Lower lobe of right lung (tissue), 2 donors: Measurements from ENCODE around the gene LRRC4C. TPM values are rescaled to one million over a fixed set of nuclear protein-coding genes. Genes with fewer than 3 reads are reported as not detected.

Experiments used
- ATAC-seq, 2 donors: fragments of 200-7000 bp; cut with Tn5 transposase; one replicate each; pipeline ENCODE4 v1.9.1; 2020 to 2022; ENCODE audit warnings: mild to moderate bottlenecking in 2 of 2, moderate library complexity in 2 of 2
- DNase-seq: peaks from one replicate; pipeline ENCODE4 v3.0.0-alpha.2; 2020
- H3K27ac ChIP-seq: fragments of 200-600 bp; one replicate; pipeline ENCODE4 v1.8.0; 2022
- H3K27me3 ChIP-seq: fragments of 200-600 bp; one replicate; pipeline ENCODE4 v1.8.0; 2022; ENCODE audit warnings: low read depth
- H3K36me3 ChIP-seq: fragments of 200-600 bp; one replicate; pipeline ENCODE4 v1.8.0; 2022; ENCODE audit warnings: mild to moderate bottlenecking
- H3K4me1 ChIP-seq: fragments of 200-600 bp; one replicate; pipeline ENCODE4 v1.8.0; 2022
- H3K4me3 ChIP-seq: fragments of 200-600 bp; one replicate; pipeline ENCODE4 v1.8.0; 2022; ENCODE audit warnings: mild to moderate bottlenecking
- H3K9me3 ChIP-seq: fragments of 200-600 bp; one replicate; pipeline ENCODE4 v1.8.0; 2022
- CTCF ChIP-seq: fragments of 200-600 bp; IDR thresholded peaks from one replicate; pipeline ENCODE4 v1.8.0; 2022; ENCODE audit warnings: antibody characterized with exemption, mild to moderate bottlenecking
- intact Hi-C: fragments of 100-400 bp; cut with DNase I; formaldehyde crosslinking; loops from one replicate; pipeline ENCODE4 v1.11.0; 2022
- total RNA-seq: library from RNA; stranded (reverse); fragmentation: NEBNext Ultra II Directional; extraction: Animal tissue kit (Norgen Biotek cat#: 25700); gene quantifications from one replicate; pipeline ENCODE4 v1.2.1, GENCODE V29; 2021
- donor health status: DM: no; HTN: yes; CAD: no; lungs with severe emphysema.

LRRC4C gene
- total RNA-seq, 1 donor from 2014 or later, result 0.86 TPM

GRCh38 chr11:40376331-40376730 lies 1083.1 kb downstream of the LRRC4C start:
- Histone ChIP-seq H3K9me3 (no peaks in the 10 kb centered on the region), H3K4me3 (no peak overlapping the region), H3K4me1 (no peaks in the 10 kb centered on the region), H3K27me3 (no peaks in the 10 kb centered on the region), H3K27ac (no peak overlapping the region), H3K36me3 (no peaks in the 10 kb centered on the region)
- ATAC-seq (no peak), DNase-seq (no peak)
- TF ChIP-seq CTCF, result no peak
- intact Hi-C loops, result no loop called here

- no peak for ATAC-seq
- intact Hi-C loops, result no loop called here
Measured at GRCh38 chr11:40370821-40371616, 1088.4 kb downstream of the LRRC4C start.

GRCh38 chr11:40360206-40360798 lies 1099.2 kb downstream of the LRRC4C start:
- no peak overlapping the region for H3K27ac ChIP-seq
- no peaks in the 10 kb centered on the region for H3K27me3 ChIP-seq
- no peaks in the 10 kb centered on the region for H3K4me1 ChIP-seq
- H3K4me3 ChIP-seq, result no peak overlapping the region
- no peaks in the 10 kb centered on the region for H3K36me3 ChIP-seq
- no peak for TF ChIP-seq CTCF
- no peaks in the 10 kb centered on the region for H3K9me3 ChIP-seq
- DNase-seq, result no peak
- no peak for ATAC-seq
- intact Hi-C loops, result no loop called here

More at GRCh38 chr11:40370821-40371616, 1088.4 kb downstream of the LRRC4C start:
- DNase-seq, result no peak
- H3K27me3 ChIP-seq, result no peaks in the 10 kb centered on the region
- H3K9me3 ChIP-seq, result no peaks in the 10 kb centered on the region
- H3K4me1 ChIP-seq, result no peaks in the 10 kb centered on the region
- TF ChIP-seq CTCF, result no peak
- no peaks in the 10 kb centered on the region for H3K36me3 ChIP-seq
- H3K27ac ChIP-seq, result no peak overlapping the region
- no peak overlapping the region for H3K4me3 ChIP-seq

GRCh38 chr11:40354121-40354520 lies 1105.3 kb downstream of the LRRC4C start:
- DNase-seq (no peak), ATAC-seq (no peak)
- intact Hi-C loops, result no loop called here
- Histone ChIP-seq H3K36me3 (no peaks in the 10 kb centered on the region), H3K4me3 (no peak overlapping the region), H3K27ac (no peak overlapping the region), H3K27me3 (no peaks in the 10 kb centered on the region), H3K4me1 (no peaks in the 10 kb centered on the region), H3K9me3 (no peaks in the 10 kb centered on the region)
- no peak for TF ChIP-seq CTCF

GRCh38 chr11:40340911-40341310 lies 1118.5 kb downstream of the LRRC4C start:
- no peaks in the 10 kb centered on the region for H3K9me3 ChIP-seq
- H3K4me3 ChIP-seq, result no peak overlapping the region
- no peak for TF ChIP-seq CTCF
- H3K36me3 ChIP-seq, result no peaks in the 10 kb centered on the region
- DNase-seq (no peak), ATAC-seq (no peak)
- no peaks in the 10 kb centered on the region for H3K27me3 ChIP-seq
- intact Hi-C loops, result no loop called here
- H3K27ac ChIP-seq, result no peak overlapping the region
- no peaks in the 10 kb centered on the region for H3K4me1 ChIP-seq
